MM.1S (cell line): ENCODE results near the gene SDF4.

Experiments used
- DNase-seq: peaks from one replicate; pipeline ENCODE4 v3.0.0-alpha.2; 2015
- H2AFZ ChIP-seq: fragments of 300-600 bp; sonication (generic); 2 replicates; pipeline ENCODE4 v1.6.0; 2016; ENCODE audit warnings: antibody characterized with exemption, low read length
- H3F3A ChIP-seq: fragments of 300-600 bp; sonication (generic); 2 replicates; pipeline ENCODE4 v1.6.1; 2016; ENCODE audit warnings: mild to moderate bottlenecking, antibody characterized with exemption, low read length, moderate library complexity, mixed read lengths; ENCODE audit not compliant: insufficient read depth
- H3K27ac ChIP-seq: fragments of 300-600 bp; sonication (generic); 2 replicates; pipeline ENCODE4 v1.5.1; 2016; ENCODE audit warnings: mild to moderate bottlenecking, low read length
- H3K27me3 ChIP-seq: fragments of 300-600 bp; sonication (generic); replicated peaks from 2 replicates; pipeline ENCODE4 v1.6.0; 2016; ENCODE audit warnings: low read length; ENCODE audit not compliant: insufficient read depth
- H3K36me3 ChIP-seq: fragments of 300-600 bp; sonication (generic); replicated peaks from 2 replicates; pipeline ENCODE4 v1.6.1; 2016; ENCODE audit warnings: mild to moderate bottlenecking, low read length, mixed read lengths; ENCODE audit not compliant: insufficient read depth
- H3K4me1 ChIP-seq: fragments of 300-600 bp; sonication (generic); 2 replicates; pipeline ENCODE4 v1.6.1; 2016; ENCODE audit warnings: low read length, mixed read lengths
- H3K4me2 ChIP-seq: fragments of 300-600 bp; sonication (generic); 2 replicates; pipeline ENCODE4 v1.6.0; 2016; ENCODE audit warnings: low read depth, low read length
- H3K4me3 ChIP-seq: fragments of 300-600 bp; sonication (generic); 2 replicates; pipeline ENCODE4 v1.5.1; 2016; ENCODE audit warnings: low read length, mixed read lengths
- H3K79me2 ChIP-seq: fragments of 300-600 bp; sonication (generic); 2 replicates; pipeline ENCODE4 v1.6.1; 2016; ENCODE audit warnings: mixed run types, low read length, mixed read lengths
- H3K9ac ChIP-seq: fragments of 300-600 bp; sonication (generic); 2 replicates; pipeline ENCODE4 v1.6.1; 2016; ENCODE audit warnings: low read length, mixed read lengths
- H3K9me2 ChIP-seq: fragments of 300-600 bp; sonication (generic); replicated peaks from 2 replicates; pipeline ENCODE4 v1.6.1; 2016; ENCODE audit warnings: mild to moderate bottlenecking, low read length, mixed read lengths; ENCODE audit not compliant: insufficient read depth
- H3K9me3 ChIP-seq: fragments of 300-600 bp; sonication (generic); replicated peaks from 2 replicates; pipeline ENCODE4 v1.6.1; 2016; ENCODE audit warnings: mild to moderate bottlenecking, low read length, mixed read lengths; ENCODE audit not compliant: insufficient read depth
- H4K20me1 ChIP-seq: fragments of 300-600 bp; sonication (generic); 2 replicates; pipeline ENCODE4 v1.6.1; 2016; ENCODE audit warnings: mild to moderate bottlenecking, low read length, moderate library complexity, mixed read lengths; ENCODE audit not compliant: insufficient read depth
- EZH2 ChIP-seq: fragments of 300-600 bp; sonication (generic); optimal IDR thresholded peaks from 2 replicates; pipeline ENCODE3; 2017; ENCODE audit warnings: low read depth, mild to moderate bottlenecking, antibody characterized with exemption, low read length, mixed read lengths
- EZH2phosphoT487 ChIP-seq: fragments of 300-600 bp; sonication (generic); IDR thresholded peaks from 2 replicates; pipeline ENCODE4 v1.6.1; 2018; ENCODE audit warnings: antibody characterized with exemption, low read length
- TF ChIP-seq, protein P1 (sequence below): fragments of 300-600 bp; sonication (generic); IDR thresholded peaks from 2 replicates; pipeline ENCODE4 v1.5.1; 2016; ENCODE audit warnings: antibody characterized with exemption, low read length, mixed read lengths

The SDF4 gene

DNA sequence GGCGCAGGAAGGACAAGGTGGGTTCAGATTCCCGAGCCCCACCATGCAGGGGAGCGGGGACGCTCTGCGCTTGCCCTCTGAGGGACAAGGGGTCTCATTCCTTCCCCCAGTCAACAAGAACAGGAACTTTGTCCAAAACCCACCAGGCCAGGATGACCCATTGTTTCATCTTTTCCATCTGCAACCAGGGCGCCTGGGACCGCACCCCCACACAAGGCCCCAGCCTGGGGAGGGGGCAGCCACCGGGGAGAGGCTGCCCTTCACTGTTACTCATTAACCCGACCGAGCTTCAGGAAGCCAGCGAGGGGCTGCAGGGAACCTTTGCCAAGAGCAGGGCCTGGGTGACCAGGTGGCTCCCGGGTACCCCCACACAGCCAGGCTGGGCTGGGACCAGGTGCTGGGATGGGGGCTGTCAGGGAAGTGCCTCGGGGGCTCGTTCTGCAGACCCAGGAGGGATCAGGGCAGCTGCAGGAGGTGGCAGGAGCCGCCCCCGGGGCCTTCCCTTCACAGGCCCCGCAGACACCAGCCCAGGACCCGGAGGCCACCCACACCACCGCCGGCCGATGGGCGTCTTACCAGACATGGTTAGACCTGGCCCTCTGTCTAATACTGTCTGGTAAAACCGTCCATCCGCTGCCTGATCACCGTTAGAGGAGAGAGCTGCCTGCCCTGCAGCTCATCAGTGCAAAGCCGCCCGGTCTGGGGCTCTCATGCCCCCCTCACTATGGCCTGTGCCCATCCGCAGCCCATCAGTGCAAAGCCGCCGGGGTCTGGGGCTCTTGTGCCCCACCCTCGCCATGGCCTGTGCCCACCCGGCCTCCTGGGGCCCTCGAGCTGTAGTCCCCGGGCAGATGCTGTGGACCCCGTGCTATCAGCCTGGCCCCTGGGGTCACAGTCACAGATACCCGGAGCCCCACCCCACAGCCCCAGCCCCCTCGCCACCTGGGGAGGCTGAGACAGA is 63.1 kb downstream of the SDF4 start:
- Histone ChIP-seq H3K9me2 (no peaks in the 10 kb centered on the region), H3K27me3 (peaks cover 96% of the 10 kb centered on the region), H3K4me1 (no peaks in the 10 kb centered on the region), H3K4me3 (no peak overlapping the region), H3K9ac (no peak overlapping the region), H3K9me3 (no peaks in the 10 kb centered on the region), H3K27ac (no peak overlapping the region), H2AFZ (no peak overlapping the region), H3K36me3 (no peaks in the 10 kb centered on the region), H4K20me1 (no peaks in the 10 kb centered on the region), H3F3A (no peaks in the 10 kb centered on the region), H3K4me2 (no peak overlapping the region), H3K79me2 (no peaks in the 10 kb centered on the region)
- no peak for DNase-seq
- TF ChIP-seq EZH2 = no peak
- no peak for TF ChIP-seq EZH2phosphoT487
- TF ChIP-seq, protein P1, sequence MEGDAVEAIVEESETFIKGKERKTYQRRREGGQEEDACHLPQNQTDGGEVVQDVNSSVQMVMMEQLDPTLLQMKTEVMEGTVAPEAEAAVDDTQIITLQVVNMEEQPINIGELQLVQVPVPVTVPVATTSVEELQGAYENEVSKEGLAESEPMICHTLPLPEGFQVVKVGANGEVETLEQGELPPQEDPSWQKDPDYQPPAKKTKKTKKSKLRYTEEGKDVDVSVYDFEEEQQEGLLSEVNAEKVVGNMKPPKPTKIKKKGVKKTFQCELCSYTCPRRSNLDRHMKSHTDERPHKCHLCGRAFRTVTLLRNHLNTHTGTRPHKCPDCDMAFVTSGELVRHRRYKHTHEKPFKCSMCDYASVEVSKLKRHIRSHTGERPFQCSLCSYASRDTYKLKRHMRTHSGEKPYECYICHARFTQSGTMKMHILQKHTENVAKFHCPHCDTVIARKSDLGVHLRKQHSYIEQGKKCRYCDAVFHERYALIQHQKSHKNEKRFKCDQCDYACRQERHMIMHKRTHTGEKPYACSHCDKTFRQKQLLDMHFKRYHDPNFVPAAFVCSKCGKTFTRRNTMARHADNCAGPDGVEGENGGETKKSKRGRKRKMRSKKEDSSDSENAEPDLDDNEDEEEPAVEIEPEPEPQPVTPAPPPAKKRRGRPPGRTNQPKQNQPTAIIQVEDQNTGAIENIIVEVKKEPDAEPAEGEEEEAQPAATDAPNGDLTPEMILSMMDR = no peak

DNA sequence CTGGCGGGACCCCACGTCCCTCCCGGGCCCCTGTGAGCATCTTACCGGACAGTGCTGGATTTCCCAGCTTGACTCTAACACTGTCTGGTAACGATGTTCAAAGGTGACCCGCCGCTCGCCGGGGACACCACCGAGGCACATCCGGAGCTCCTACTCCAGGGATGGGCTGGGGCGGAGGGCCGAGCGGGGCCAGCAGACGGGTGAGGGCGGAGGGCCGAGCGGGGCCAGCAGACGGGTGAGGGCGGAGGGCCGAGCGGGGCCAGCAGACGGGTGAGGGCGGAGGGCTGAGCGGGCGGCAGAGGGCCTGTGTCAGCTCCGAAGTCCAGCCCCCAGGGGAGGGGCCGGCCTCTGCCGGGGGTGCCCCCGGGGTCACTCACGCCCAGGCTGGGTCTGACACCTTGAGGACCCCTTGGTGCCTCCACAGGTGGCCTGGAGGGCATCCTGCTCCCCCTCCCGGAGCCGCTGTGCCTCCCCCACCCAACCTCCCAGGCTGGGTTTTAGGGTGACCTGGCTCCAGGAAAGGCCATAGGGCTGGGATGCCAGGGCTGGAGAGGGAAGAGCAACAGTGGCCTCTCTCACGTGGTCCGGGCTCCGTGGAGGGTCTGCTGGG is 63.9 kb downstream of the SDF4 start:
- Histone ChIP-seq H3K27me3 (peaks cover 96% of the 10 kb centered on the region), H3F3A (no peaks in the 10 kb centered on the region), H3K36me3 (no peaks in the 10 kb centered on the region), H3K4me1 (no peaks in the 10 kb centered on the region), H3K27ac (no peak overlapping the region), H2AFZ (no peak overlapping the region), H3K9me3 (no peaks in the 10 kb centered on the region), H3K4me3 (no peak overlapping the region), H3K9me2 (no peaks in the 10 kb centered on the region), H3K4me2 (no peak overlapping the region), H3K9ac (no peak overlapping the region), H4K20me1 (no peaks in the 10 kb centered on the region), H3K79me2 (no peaks in the 10 kb centered on the region)
- DNase-seq = no peak
- TF ChIP-seq EZH2 (no peak), EZH2phosphoT487 (no peak)
- TF ChIP-seq, protein P1 = no peak

DNA sequence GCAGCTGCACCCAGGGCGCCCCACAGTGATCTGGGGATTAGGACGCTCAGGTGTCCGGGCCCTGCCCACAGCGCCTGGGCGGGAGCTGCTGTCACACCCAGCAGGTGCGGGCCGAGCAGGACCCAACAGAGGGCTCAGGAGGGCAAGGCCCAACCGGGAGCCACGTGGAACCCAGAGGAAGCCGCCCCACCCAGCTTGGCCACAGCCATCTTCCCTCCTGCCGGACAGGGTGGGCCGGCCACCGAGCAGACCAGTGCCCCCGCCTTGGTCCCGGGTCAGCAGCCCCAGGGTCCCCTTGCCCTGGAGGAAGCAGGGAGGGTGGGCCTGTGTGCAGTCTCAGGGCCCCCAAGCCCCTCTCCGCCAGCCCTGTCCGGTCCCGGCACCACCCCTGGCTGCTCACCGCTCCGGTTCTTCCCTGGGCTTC is 64.4 kb downstream of the SDF4 start:
- Histone ChIP-seq H3K4me1 (no peaks in the 10 kb centered on the region), H2AFZ (no peak overlapping the region), H3K4me3 (no peak overlapping the region), H3K9me2 (no peaks in the 10 kb centered on the region), H3K36me3 (no peaks in the 10 kb centered on the region), H3K4me2 (no peak overlapping the region), H3K9me3 (no peaks in the 10 kb centered on the region), H4K20me1 (no peaks in the 10 kb centered on the region), H3K27ac (no peak overlapping the region), H3K79me2 (no peaks in the 10 kb centered on the region), H3K9ac (no peak overlapping the region), H3K27me3 (peaks cover 98% of the 10 kb centered on the region), H3F3A (no peaks in the 10 kb centered on the region)
- TF ChIP-seq, protein P1 = no peak
- TF ChIP-seq EZH2phosphoT487 = no peak
- TF ChIP-seq EZH2 = no peak
- DNase-seq = no peak
